ENCODE measurements around the gene ANKRD18B. TPM values are rescaled to one million over a fixed set of nuclear protein-coding genes. Genes with fewer than 3 reads are reported as not detected.
"Not testable (repeated sequence)": the region's sequence is repeated elsewhere in the genome, so short reads cannot be mapped to it uniquely, and the experiment has no call there.

The ANKRD18B gene
- total and polyA plus RNA-seq, 2 experiments from 2014 or later: 0.13 to 0.65 TPM

DNA sequence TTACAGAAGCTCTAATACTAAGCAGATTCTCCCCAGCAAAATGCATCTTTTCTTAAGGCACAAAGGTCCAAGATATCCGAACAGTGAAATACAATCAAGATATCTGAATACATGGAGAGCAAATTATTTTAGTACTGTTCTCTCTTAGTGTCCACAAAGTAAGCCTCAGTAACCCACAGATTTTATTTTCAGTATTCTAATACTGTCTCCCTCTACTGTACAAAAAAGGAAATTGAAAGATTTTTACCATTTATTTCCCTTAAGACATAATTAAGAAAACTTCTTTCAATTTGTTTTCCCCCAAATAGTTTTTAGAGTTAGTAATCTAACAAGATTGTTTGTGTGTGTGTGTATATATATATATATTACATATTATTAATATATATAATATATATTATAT lies 25.7 kb upstream of the ANKRD18B start:
- TF ChIP-seq, protein P1, sequence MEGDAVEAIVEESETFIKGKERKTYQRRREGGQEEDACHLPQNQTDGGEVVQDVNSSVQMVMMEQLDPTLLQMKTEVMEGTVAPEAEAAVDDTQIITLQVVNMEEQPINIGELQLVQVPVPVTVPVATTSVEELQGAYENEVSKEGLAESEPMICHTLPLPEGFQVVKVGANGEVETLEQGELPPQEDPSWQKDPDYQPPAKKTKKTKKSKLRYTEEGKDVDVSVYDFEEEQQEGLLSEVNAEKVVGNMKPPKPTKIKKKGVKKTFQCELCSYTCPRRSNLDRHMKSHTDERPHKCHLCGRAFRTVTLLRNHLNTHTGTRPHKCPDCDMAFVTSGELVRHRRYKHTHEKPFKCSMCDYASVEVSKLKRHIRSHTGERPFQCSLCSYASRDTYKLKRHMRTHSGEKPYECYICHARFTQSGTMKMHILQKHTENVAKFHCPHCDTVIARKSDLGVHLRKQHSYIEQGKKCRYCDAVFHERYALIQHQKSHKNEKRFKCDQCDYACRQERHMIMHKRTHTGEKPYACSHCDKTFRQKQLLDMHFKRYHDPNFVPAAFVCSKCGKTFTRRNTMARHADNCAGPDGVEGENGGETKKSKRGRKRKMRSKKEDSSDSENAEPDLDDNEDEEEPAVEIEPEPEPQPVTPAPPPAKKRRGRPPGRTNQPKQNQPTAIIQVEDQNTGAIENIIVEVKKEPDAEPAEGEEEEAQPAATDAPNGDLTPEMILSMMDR (IDR thresholded peaks at IDR 0.05; ENCODE audit: poor library complexity): peak; percentile 35
- no peak for TF ChIP-seq EZH2phosphoT487 (IDR thresholded peaks at IDR 0.05; ENCODE audit: low read depth, severe bottlenecking, unreplicated experiment)
- H3K9me3 ChIP-seq (ENCODE audit: low read depth): no peaks in the 10 kb centered on the region
- H3K4me2 ChIP-seq: no peak overlapping the region
- no peaks in the 10 kb centered on the region for H3K79me2 ChIP-seq
- H3K9me2 ChIP-seq (replicated peaks; ENCODE audit: insufficient read depth): no peaks in the 10 kb centered on the region
- no peak overlapping the region for H2AFZ ChIP-seq
- peaks cover 6% of the 10 kb centered on the region for H3K4me1 ChIP-seq (ENCODE audit: insufficient read depth)
- H3K27ac ChIP-seq: no peak overlapping the region
- H4K20me1 ChIP-seq (ENCODE audit: insufficient read depth, poor library complexity, severe bottlenecking): no peaks in the 10 kb centered on the region
- H3K27me3 ChIP-seq: no peaks in the 10 kb centered on the region
- 74% methylated on average over 1 of the region's 1 CpG for WGBS (ENCODE audit: low lambda C conversion rate, missing lambda C conversion rate)
- no peak for DNase-seq (ENCODE audit: low spot score)
- no peaks in the 10 kb centered on the region for H3K36me3 ChIP-seq (replicated peaks; ENCODE audit: insufficient read depth, low read depth)
- no peak overlapping the region for H3K4me3 ChIP-seq

DNA sequence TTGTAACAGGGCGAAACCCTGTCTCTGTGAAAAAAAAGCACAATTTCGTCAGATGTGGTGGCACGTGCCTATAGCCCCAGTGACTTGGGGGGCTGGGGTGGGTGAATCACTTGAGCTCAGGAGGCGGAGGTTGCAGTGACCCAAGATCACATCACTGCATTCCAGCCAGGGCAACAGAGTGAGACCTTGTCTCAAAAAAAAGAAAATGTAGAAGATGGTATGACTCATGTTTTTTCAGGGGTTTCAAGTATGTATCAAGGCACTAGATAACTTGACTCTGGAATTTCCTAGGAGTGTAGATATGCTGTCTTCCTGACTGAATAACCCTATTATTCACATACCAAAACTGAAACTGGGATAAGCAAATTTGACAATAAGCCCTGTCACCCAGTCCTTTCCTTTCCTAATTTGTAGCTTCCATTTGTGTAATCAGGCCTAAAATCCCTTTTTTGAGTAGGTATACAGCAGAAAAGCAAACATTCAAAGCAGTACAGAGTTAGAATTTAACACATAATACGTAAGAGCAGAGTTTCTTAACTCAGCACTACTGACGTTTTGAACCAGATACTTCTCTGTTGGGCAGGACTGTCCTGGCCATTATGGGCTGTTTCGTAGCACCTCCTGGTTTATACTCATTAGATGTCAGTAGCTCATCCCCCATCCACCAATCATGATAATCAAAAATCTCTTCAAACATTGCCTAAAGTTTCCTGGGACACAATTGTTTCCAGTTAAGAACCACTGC lies 17.3 kb upstream of the ANKRD18B start:
- Histone ChIP-seq H3K4me1 (ENCODE audit: insufficient read depth) (peaks cover 3% of the 10 kb centered on the region), H3K27ac (peak overlapping the region; percentile 88), H2AFZ (no peak overlapping the region), H4K20me1 (ENCODE audit: insufficient read depth, poor library complexity, severe bottlenecking) (no peaks in the 10 kb centered on the region), H3K27me3 (no peaks in the 10 kb centered on the region), H3K36me3 (replicated peaks; ENCODE audit: insufficient read depth, low read depth) (no peaks in the 10 kb centered on the region), H3K4me3 (no peak overlapping the region), H3K79me2 (no peaks in the 10 kb centered on the region), H3K4me2 (peak overlapping the region; percentile 46), H3K9me2 (replicated peaks; ENCODE audit: insufficient read depth) (no peaks in the 10 kb centered on the region), H3K9me3 (ENCODE audit: low read depth) (no peaks in the 10 kb centered on the region)
- 68% methylated on average over 7 of the region's 7 CpGs for WGBS (ENCODE audit: low lambda C conversion rate, missing lambda C conversion rate)
- TF ChIP-seq EZH2phosphoT487 (IDR thresholded peaks at IDR 0.05; ENCODE audit: low read depth, severe bottlenecking, unreplicated experiment): no peak
- no peak for TF ChIP-seq EZH2 (IDR thresholded peaks at IDR 0.05; ENCODE audit: borderline replicate concordance)
- TF ChIP-seq, protein P1 (IDR thresholded peaks at IDR 0.05; ENCODE audit: poor library complexity): no peak
- DNase-seq (ENCODE audit: low spot score): peak; percentile 59

DNA sequence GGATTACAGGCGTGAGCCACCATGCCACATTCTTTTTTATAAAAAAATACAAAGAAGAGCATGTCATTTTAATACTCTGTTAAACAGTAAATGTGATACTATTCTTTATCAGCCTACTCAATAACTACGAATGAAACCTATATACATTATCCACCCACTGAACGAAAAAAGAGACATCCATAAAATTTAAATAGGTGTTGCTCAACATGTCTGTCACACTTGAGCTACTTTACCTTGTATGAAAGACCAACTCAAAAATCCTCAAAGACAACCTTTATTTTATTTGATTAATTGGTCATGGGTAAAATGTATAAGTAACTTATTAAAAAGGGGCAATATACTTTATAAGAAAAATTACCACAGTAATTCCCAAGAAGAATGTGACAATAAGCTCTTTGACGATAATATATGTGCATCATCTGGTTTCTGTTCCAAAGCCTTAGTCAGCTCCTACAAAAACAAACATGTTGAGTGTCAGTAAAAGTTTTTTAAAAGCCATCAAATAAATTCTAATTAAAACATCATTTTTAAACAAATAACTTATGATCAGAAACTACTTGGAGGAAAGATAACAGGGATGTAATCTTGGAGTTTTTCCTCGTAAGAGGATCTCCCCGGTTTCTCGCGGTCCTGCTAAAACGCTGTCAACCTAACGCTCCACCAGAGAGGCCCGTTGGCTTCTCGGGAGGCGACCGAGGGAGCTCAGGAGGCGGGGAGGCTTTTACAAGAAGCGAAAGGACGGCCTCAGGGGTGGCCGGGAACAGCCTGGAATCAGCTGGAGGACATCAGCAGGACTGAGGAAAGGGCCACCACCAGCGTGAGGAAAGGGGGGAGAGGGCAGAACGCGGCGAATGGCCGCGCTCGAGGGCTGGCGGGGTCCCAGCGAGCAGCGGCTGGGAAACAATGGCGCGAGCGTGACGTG lies 13.5 kb upstream of the ANKRD18B start:
- Histone ChIP-seq H3K27me3 (no peaks in the 10 kb centered on the region), H3K4me1 (ENCODE audit: insufficient read depth) (peaks cover 3% of the 10 kb centered on the region), H3K9me3 (ENCODE audit: low read depth) (no peaks in the 10 kb centered on the region), H3K9me2 (replicated peaks; ENCODE audit: insufficient read depth) (no peaks in the 10 kb centered on the region), H3K36me3 (replicated peaks; ENCODE audit: insufficient read depth, low read depth) (no peaks in the 10 kb centered on the region), H3K27ac (peak overlapping the region; percentile 94), H3K79me2 (no peaks in the 10 kb centered on the region), H3K4me2 (peak overlapping the region; percentile 68), H4K20me1 (ENCODE audit: insufficient read depth, poor library complexity, severe bottlenecking) (no peaks in the 10 kb centered on the region), H3K4me3 (peak overlapping the region; percentile 78), H2AFZ (peak overlapping the region; percentile 91)
- TF ChIP-seq, protein P1 (IDR thresholded peaks at IDR 0.05; ENCODE audit: poor library complexity): no peak
- TF ChIP-seq EZH2 (IDR thresholded peaks at IDR 0.05; ENCODE audit: borderline replicate concordance) (no peak), EZH2phosphoT487 (IDR thresholded peaks at IDR 0.05; ENCODE audit: low read depth, severe bottlenecking, unreplicated experiment) (no peak)
- WGBS (ENCODE audit: low lambda C conversion rate, missing lambda C conversion rate): 6% methylated on average over 32 of the region's 32 CpGs
- DNase-seq (ENCODE audit: low spot score): peak; percentile 74

DNA sequence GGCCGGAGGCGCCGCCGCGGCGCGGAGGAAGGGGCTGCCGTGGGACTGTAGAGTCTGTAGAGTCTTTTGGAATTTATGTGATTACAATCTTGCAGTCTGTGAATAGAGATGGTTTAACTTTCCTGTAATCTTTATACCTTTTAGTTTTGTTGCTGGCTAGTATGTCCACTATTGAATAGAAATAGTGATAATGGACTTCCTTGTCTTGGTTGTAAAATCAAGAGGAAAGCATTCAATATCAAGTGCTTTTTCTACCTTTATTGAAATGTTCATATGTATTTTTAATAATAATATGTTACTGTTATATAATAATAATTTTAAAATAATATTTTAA lies 12.9 kb upstream of the ANKRD18B start:
- H4K20me1 ChIP-seq (ENCODE audit: insufficient read depth, poor library complexity, severe bottlenecking); H3K27me3 ChIP-seq; H3K79me2 ChIP-seq; H3K9me2 ChIP-seq (replicated peaks; ENCODE audit: insufficient read depth); H3K36me3 ChIP-seq (replicated peaks; ENCODE audit: insufficient read depth, low read depth); H3K9me3 ChIP-seq (ENCODE audit: low read depth); DNase-seq (ENCODE audit: low spot score); H3K4me1 ChIP-seq (ENCODE audit: insufficient read depth): not testable (repeated sequence)
- peak overlapping the region; percentile 78 for H3K4me3 ChIP-seq
- 2% methylated on average over 8 of the region's 8 CpGs for WGBS (ENCODE audit: low lambda C conversion rate, missing lambda C conversion rate)
- peak overlapping the region; percentile 68 for H3K4me2 ChIP-seq
- peak overlapping the region; percentile 91 for H2AFZ ChIP-seq
- H3K27ac ChIP-seq: peak overlapping the region; percentile 94

DNA sequence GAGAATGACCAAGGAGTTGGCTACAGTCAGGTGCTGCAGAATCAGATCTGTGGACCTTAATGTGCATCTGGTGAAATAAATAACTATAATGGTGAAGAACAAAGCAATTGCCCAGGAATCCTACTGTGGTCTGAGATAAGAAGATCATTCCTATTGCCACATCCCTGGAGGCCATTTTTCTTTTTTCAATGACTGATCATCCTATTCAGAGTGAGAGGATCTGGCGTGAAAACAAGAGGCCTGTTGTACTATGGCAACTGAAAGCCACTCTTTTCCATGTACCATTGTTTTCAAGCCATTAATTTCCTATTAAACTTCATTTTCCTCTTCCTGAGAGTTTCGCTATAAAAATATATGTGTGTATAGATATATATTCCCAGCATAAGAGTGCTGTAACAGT lies 11.5 kb upstream of the ANKRD18B start:
- not testable (repeated sequence) for H3K4me2 ChIP-seq; H3K9me2 ChIP-seq (replicated peaks; ENCODE audit: insufficient read depth); H3K4me1 ChIP-seq (ENCODE audit: insufficient read depth); H3K36me3 ChIP-seq (replicated peaks; ENCODE audit: insufficient read depth, low read depth); H4K20me1 ChIP-seq (ENCODE audit: insufficient read depth, poor library complexity, severe bottlenecking); H2AFZ ChIP-seq; H3K4me3 ChIP-seq; H3K79me2 ChIP-seq; H3K27me3 ChIP-seq; H3K9me3 ChIP-seq (ENCODE audit: low read depth); H3K27ac ChIP-seq; DNase-seq (ENCODE audit: low spot score)
- 96% methylated on average over 2 of the region's 2 CpGs for WGBS (ENCODE audit: low lambda C conversion rate, missing lambda C conversion rate)
